HG03575 (cell line): ENCODE data around the gene FBXW4.

Experiments used
- ATAC-seq: cut with Tn5 transposase; IDR thresholded peaks from one replicate; pipeline ENCODE4 v1.9.1; 2021; ENCODE audit not compliant: unreplicated experiment, insufficient number of reproducible peaks, low FRiP score; ENCODE audit errors: extremely low read depth

Gene FBXW4

DNA sequence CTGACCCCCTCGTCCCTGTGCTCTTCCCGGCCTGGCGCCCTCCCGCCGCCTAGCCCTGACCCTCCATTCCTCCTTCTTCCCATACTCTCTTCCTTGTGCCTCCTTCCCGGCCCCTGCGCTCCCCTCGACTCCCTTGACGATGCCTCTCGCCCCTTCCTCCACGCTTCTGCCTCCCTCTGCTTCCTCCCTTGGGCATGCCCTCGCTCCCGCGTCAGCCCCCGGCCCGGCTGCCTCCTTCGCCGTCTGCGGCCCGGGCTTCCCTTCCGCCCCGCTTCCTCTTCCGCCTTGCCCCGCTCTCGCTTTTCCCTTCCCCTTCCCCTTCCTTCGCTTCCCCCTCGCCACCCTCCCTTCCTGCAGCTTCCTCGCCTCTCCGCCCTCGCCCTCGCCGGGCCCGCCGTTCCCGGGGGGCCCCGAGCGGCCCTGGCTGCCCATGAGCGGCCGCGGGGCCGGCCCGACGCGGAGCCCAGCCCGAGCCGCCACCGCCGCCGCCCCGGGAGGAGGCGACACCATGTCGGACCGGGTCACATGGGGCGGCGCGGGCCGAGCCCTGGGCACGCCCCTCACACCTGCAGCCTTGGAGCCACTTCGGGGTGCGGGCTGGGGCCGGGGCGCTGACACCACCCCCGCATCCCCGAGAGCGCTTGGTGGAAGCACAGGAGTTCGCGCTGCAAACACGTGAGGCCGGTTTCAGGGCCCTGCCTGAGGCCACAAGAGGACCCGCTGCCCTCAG, at the start of gene FBXW4:
Gene FBXW4, minus strand, starts transcription at position 497 of the 730 bp plus-strand sequence. Its CDS starts 65 bp downstream, at position 432.
- no peak for ATAC-seq

DNA sequence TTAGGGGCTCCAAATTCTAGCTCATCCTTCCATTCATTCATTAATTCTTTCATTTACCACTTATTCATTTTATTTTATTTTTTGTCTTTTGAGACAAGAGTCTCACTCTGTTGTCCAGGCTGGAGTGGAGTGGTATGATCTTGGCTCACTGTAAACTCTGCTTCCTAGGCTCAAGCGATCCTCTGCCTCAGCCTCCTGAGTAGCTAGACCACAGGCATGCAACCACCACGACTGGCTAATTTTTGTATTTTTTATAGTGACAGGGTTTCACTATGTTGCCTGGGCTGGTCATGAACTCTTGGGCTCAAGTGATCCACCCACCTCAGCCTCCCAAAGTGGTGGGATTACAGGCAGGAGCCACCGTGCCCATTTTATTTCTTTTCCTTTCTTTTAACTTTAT, 49.3 kb upstream of the FBXW4 start:
- ATAC-seq, result no peak

DNA sequence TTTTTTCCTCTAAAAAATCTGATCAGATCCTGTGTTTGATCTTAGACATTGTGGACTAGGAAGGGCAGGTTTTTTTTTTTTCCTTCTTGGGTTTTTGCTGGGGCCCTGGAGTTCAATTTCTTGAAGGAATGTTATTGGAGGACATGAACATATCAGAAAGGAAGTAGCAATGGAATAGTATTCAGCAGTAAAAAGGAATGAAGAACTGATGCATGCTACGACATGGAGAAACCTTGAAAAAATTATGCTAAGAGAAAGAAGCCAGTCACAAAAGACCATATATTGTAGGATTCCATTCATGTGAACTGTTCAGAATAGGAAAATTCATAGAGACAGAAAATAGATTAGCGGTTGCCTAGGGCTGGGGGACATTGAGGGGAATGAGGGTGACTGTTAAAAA, 47.0 kb upstream of the FBXW4 start:
- ATAC-seq, result no peak

DNA sequence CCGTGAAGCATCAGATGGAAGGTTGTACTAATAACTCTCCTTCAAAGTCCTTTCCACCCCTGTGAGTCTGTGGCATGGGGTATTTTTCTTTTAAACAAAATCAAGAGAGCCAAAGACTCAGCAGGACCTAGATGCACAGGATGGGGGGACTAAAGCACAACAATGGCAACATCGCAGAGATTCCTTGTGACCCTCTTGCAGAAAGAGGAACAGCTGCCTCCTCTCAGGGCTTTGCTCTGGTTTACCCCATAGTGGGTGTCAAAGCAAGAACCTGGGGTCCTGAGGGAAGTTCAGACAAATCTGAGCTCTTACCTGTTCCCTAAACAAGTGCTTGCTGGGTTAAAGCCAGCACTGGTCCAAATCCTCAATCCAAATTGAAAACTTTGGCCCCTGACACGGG, 41.7 kb upstream of the FBXW4 start:
- ATAC-seq, result no peak

DNA sequence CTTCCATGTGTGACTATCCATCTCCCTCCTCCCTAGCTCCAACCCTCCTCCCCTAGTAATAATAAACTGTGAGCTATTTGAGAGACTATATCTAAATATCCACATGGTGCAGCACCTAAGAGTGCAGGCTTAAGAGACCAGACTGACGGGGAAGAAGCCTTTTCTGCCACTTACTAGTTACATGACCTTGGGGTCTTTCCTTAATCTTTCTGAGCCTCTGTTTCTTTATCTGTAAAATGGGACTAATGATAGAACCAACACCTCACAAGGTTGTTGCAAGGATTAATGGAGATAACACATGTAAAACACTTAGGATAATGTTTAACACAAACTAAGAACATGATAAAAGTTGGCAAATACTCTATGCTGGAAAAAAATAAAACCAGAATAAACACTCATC, 37.1 kb upstream of the FBXW4 start:
- ATAC-seq, result no peak

- ATAC-seq, result no peak
Measured at GRCh38 chr10:101726115-101726387, 31.1 kb upstream of the FBXW4 start.

GRCh38 chr10:101725296-101726114, 30.5 kb upstream of the FBXW4 start:
- ATAC-seq, result no peak

- no peak for ATAC-seq
Measured at GRCh38 chr10:101724446-101724845, 29.5 kb upstream of the FBXW4 start.

- no peak for ATAC-seq
Measured at GRCh38 chr10:101723176-101723575, 28.2 kb upstream of the FBXW4 start.

DNA sequence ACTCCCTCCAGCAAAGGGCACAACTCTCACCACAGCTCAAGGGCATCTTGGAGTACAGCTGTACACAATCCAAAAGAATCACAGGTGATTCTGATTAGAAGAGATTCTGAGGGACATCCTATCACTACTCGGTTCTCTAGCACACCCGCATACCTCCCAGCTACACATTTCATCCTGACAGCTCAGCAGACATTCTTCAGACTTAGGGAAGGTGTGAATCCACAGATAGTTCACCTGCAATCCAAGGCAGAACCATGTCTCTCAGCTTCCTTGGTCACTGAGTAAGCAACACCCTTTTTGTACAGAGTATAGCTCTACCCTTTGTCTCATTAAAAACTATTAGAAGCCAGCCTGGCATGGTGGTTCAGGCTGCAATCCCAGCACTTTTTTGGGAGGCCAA, 26.8 kb upstream of the FBXW4 start:
- no peak for ATAC-seq

DNA sequence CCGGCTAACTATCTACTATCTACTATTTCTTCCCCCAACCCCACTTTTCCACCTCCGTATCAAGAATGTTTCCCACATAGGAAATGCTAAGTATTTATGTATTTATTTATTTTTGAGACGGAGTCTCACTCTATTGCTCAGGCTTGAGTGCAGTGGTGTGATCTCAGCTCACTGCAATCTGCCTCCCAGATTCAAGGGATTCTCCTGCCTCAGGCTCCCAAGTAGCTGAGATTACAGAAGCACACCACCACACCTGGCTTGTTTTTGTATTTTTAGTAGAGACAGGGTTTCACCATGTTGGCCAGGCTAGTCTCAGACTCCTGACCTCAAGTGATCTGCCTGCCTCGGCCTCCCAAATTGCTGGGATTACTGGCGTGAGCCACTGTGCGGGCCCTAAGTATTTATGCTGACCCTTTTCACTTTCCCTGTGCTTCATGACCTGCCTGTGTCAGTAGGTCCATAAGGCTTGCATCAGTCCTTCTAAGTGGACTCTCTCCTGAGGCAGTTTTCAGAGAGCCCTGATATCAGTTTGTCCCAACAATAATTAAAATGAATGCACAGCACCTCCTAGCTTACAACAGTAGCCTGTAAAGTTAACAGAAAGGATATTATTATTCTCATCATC, 25.7 kb upstream of the FBXW4 start:
- ATAC-seq, result no peak

DNA sequence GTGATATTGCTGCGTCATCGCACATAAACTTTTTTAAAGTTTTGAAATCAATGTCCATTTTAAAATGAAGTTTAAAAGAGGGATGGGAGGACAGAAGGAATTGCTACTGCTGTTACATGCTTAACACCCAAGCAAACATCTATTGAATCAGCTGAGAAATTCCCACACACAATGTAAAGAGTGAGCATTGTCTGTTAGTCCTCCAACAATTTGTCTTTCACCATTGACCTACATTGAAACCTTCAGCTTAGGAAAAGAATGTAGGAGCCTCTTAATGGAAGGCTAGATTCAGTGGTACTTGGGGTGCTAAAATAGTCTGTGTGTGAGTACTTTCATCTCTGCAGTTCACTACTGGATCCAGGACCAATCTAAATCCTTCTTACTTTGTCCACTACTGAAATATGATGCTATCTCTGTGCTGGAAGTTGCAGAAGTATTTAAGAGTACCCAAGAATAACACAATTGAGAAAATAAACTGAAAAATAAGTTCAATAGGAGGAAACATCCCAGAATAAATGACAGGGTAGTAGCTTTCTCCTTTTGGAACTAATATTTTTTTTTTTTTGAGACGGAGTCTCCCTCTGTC, 23.8 kb upstream of the FBXW4 start:
- no peak for ATAC-seq

DNA sequence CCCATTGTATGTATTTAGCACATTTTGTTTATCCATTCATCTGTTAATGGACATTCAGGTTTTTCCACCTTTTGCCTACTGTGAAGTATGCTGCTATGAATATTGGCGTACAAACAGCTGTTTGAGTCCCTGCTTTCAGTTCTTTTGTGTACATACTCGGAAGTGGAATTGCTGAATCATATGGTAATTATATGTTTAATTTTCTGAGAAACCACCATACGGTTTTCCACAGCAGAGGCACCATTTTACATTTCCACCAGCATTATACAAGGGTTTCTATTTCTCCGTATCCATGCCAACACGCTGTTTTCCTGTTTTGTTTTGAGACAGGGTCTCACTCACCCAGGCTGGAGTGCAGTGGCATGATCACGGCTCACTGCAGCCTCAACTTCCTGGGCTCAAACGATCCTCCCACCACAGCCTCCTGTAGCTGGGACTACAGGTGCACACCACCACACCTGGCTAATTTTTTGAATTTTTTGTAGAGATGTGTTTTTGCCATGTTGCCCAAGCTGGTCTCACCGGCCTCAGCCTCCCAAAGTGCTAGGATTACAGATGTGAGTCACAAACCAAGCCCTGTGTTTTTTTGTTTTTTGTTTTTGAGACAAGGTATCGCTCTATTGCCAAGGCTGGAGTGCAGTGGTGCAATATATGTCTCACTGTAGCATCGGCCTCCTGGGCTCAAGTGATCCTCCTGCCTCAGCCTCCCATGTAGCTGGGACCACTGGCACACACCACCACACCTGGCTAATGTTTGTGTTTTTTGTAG, 22.1 kb upstream of the FBXW4 start:
- ATAC-seq, result no peak

GRCh38 chr10:101712997-101713396, 18.0 kb upstream of the FBXW4 start:
- ATAC-seq, result no peak

DNA sequence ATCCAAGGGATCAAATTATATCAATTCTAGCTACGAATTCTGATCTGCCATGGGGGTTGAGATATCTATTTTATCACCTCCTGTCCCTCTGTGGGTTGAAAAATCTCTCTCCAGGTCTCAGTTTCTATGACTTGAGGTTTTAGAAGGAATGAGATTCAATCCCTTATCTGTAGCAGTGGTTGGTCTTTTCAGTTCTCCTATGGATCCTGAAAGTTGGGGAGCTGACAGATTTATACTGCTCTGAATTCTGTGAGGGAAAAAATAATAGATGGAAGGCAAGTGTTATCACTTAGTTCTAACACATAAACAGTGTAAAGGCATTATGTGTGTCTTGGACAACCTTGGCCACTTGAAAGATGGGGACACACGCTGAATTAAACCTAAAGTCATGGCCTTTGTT, 15.8 kb upstream of the FBXW4 start:
- no peak for ATAC-seq

- no peak for ATAC-seq
Measured at GRCh38 chr10:101710059-101710695, 15.2 kb upstream of the FBXW4 start.

GRCh38 chr10:101709359-101710058, 14.5 kb upstream of the FBXW4 start:
- no peak for ATAC-seq

DNA sequence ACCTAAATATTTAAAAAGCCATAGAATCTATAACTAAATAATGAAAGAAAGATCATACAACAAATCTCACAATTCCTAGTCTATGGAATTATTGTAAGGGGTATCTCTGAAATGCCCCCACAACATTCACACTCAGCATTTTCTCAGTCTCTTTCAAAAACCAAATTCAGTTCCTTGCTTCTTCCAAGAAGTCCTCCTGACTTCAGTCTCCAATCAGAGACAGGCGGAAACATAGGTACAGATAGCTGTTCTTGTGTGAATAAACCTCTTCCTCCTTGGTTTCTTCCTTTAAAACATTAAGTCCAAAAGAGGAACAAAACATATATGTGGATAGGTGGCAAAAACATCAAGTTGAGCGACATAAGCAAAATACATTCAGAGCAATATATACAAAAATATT, 13.9 kb upstream of the FBXW4 start:
- ATAC-seq, result no peak
